Nephron progenitor cell (in vitro differentiated cells): Measurements from ENCODE around the gene BCL6B.
A peak's percentile ranks its signal among the peaks of the same experiment; 100 is the strongest.
"Not testable (repeated sequence)": the region's sequence is repeated elsewhere in the genome, so short reads cannot be mapped to it uniquely, and the experiment has no call there.

ENCODE experiments used
- DNase-seq: peaks from one replicate; pipeline ENCODE4 v3.0.0; 2021
- H3K27ac Mint-ChIP-seq: 2 replicates; pipeline ENCODE4 v1.8.0; 2021; ENCODE audit warnings: mild to moderate bottlenecking, moderate library complexity, mixed read lengths
- H3K27me3 Mint-ChIP-seq: 2 replicates; pipeline ENCODE4 v1.8.0; 2021; ENCODE audit warnings: mild to moderate bottlenecking, low read depth, mixed read lengths; ENCODE audit not compliant: poor library complexity
- H3K36me3 Mint-ChIP-seq: 2 replicates; pipeline ENCODE4 v1.8.0; 2021; ENCODE audit warnings: low read depth, mixed read lengths
- H3K4me1 Mint-ChIP-seq: 2 replicates; pipeline ENCODE4 v1.8.0; 2021; ENCODE audit warnings: mixed read lengths
- H3K4me3 Mint-ChIP-seq: 2 replicates; pipeline ENCODE4 v1.8.0; 2021; ENCODE audit warnings: mild to moderate bottlenecking, moderate library complexity, mixed read lengths
- H3K9me3 Mint-ChIP-seq: 2 replicates; pipeline ENCODE4 v1.8.0; 2021; ENCODE audit warnings: mild to moderate bottlenecking, moderate library complexity, mixed read lengths
- TF ChIP-seq, protein P1 (sequence below): fragments of 200-600 bp; sonication (generic); IDR thresholded peaks from 2 replicates; pipeline ENCODE4 v1.5.0; 2021; ENCODE audit warnings: antibody characterized with exemption

The BCL6B gene, protein sequence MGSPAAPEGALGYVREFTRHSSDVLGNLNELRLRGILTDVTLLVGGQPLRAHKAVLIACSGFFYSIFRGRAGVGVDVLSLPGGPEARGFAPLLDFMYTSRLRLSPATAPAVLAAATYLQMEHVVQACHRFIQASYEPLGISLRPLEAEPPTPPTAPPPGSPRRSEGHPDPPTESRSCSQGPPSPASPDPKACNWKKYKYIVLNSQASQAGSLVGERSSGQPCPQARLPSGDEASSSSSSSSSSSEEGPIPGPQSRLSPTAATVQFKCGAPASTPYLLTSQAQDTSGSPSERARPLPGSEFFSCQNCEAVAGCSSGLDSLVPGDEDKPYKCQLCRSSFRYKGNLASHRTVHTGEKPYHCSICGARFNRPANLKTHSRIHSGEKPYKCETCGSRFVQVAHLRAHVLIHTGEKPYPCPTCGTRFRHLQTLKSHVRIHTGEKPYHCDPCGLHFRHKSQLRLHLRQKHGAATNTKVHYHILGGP

DNA sequence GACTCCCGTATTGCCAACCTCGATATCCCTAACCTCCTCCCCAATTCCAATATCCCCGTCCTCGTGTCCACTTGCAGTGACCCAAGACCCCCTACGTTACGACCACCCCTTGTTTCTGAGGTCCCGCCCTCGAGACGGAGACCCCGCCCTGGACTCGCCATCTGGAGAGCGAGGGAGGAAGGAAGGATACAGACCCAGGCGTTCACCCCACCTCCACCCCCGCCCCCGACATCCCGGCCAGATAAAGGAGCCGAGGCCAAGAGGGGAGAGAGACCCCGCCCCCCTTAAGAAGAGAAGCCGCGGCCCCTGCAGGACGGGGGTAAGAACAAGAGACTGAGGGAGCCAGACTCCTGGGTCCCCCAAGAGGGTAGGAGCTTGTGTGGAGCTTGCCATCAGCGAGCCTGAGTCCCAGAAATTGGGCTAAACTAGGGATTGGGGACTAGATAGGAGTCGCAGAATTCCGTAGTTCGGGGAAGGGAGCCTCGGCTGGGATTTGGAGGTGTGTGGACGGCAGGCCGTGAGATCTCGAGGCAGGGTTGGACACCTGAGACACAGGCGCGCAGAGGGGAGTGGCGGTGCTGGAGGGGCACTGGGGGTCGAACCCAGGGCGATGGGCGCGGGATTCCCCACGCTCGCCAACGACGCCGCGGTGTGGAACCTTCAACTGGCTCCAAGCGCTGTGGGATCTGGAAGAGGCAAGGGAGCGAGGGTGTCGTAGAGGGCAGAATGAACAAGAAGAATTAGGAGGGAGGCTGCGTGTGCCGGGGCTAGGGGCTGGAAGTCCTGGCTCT lies at the start of gene BCL6B:
TSS of gene BCL6B (plus strand) at position 270 of the 791 bp plus-strand sequence. CDS start 622 bp downstream, outside the sequence.
- DNase-seq: no peak
- no peak within 1 kb of the TSS for H3K27ac Mint-ChIP-seq

DNA sequence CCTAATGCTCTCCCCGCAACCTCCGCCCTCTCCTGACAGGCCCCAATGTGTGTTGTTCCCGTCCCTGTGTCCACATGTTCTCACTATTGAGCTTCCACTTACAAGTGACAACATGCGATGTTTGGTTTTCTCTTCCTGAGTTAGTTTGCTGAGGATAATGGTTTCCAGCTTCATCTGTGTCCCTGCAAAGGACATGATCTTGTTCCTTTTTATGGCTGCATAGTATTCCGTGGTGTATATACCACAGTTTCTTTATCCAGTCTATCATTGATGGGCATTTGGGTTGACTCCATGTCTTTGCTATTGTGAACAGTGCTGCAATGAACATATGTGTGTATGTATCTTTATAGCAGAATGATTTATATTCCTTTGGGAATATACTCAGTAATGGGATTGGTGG lies 43.4 kb upstream of the BCL6B start:
- not testable (repeated sequence) for H3K36me3 Mint-ChIP-seq, H3K4me3 Mint-ChIP-seq, H3K27ac Mint-ChIP-seq, H3K4me1 Mint-ChIP-seq, DNase-seq
- Mint-ChIP-seq H3K27me3 (peaks cover 25% of the 10 kb centered on the region), H3K9me3 (peaks cover 20% of the 10 kb centered on the region)

More for the DNA sequence above, at the start of gene BCL6B:
- H3K9me3 Mint-ChIP-seq: no peaks in the 10 kb centered on the region
- TF ChIP-seq, protein P1, sequence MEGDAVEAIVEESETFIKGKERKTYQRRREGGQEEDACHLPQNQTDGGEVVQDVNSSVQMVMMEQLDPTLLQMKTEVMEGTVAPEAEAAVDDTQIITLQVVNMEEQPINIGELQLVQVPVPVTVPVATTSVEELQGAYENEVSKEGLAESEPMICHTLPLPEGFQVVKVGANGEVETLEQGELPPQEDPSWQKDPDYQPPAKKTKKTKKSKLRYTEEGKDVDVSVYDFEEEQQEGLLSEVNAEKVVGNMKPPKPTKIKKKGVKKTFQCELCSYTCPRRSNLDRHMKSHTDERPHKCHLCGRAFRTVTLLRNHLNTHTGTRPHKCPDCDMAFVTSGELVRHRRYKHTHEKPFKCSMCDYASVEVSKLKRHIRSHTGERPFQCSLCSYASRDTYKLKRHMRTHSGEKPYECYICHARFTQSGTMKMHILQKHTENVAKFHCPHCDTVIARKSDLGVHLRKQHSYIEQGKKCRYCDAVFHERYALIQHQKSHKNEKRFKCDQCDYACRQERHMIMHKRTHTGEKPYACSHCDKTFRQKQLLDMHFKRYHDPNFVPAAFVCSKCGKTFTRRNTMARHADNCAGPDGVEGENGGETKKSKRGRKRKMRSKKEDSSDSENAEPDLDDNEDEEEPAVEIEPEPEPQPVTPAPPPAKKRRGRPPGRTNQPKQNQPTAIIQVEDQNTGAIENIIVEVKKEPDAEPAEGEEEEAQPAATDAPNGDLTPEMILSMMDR: no peak
- peak within 1 kb of the TSS; percentile 74 for H3K4me3 Mint-ChIP-seq
- H3K27me3 Mint-ChIP-seq: peaks cover 41% of the 10 kb centered on the region
- H3K4me1 Mint-ChIP-seq: peaks cover 50% of the 10 kb centered on the region
- no peaks in the 10 kb centered on the region for H3K36me3 Mint-ChIP-seq

DNA sequence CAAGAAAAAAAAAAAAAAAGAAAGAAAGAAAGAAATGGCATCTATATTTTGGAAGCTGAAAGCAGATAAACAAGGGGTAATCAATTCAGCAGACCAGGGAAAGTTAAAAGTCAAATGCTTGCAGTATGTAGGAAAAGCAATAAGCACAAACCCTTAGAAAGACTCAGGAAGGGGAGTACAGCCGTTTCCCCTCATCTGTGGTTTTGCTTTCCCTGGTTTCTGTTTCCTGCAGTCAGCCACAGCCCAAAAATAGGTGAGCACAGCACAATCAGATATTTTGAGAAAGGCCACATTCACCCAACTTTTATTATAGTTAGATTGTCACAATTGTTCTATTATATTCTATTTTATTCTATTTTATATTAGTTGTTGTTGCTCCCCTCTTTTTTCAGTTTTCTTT lies 41.4 kb upstream of the BCL6B start:
- DNase-seq: no peak
- TF ChIP-seq, protein P1: no peak
- H3K27me3 Mint-ChIP-seq: peaks cover 36% of the 10 kb centered on the region

DNA sequence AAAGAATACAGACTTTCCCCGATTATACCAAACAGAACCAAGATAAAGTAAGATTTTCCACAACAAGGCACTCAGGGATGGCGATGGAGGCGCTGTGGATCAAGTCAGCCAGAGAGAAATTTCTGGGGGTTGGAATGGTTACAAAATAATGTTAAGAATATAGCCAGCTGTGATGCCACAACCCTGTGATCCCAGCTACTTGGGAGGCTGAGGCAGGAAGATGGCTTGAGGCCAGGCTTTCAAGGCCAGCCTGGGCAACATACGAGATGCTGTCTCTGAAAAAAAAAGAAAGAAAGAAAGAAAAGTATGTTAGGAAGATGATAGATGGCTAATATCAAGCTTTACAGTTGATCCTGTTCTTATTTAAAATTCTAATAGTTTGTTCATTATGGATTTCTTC lies 37.6 kb upstream of the BCL6B start:
- TF ChIP-seq, protein P1: no peak
- H3K4me1 Mint-ChIP-seq: no peaks in the 10 kb centered on the region
- H3K9me3 Mint-ChIP-seq: peaks cover 6% of the 10 kb centered on the region
- H3K36me3 Mint-ChIP-seq: peaks cover 4% of the 10 kb centered on the region
- no peak overlapping the region for H3K27ac Mint-ChIP-seq
- no peak for DNase-seq
- H3K27me3 Mint-ChIP-seq: peaks cover 34% of the 10 kb centered on the region
- no peak overlapping the region for H3K4me3 Mint-ChIP-seq

More for the DNA sequence above, 41.4 kb upstream of the BCL6B start:
- H3K4me1 Mint-ChIP-seq: no peaks in the 10 kb centered on the region
- H3K4me3 Mint-ChIP-seq: no peak overlapping the region
- no peak overlapping the region for H3K27ac Mint-ChIP-seq
- peaks cover 20% of the 10 kb centered on the region for H3K9me3 Mint-ChIP-seq
- no peaks in the 10 kb centered on the region for H3K36me3 Mint-ChIP-seq

DNA sequence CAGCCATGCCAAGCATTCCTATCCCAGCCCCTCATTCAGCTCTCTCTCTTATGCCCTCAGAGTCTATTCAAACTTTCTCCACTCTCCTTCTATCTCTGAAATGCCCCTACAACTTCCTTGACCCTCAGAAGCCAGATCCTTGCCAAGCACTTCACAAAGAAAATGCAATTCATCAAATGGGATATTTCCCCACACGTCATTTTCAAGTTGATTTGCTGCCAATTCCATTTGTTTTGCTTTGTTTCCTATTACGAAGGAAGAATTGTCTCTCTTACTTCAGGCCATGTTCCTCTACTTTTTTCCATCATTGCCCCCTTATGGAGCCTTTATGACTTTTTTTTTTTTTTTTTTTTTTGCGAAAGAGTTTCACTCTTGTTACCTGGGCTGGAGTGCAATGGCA lies 36.2 kb upstream of the BCL6B start:
- H3K36me3 Mint-ChIP-seq: peaks cover 4% of the 10 kb centered on the region
- H3K9me3 Mint-ChIP-seq: no peaks in the 10 kb centered on the region
- peaks cover 30% of the 10 kb centered on the region for H3K27me3 Mint-ChIP-seq
- no peaks in the 10 kb centered on the region for H3K4me1 Mint-ChIP-seq
- DNase-seq: no peak
- H3K27ac Mint-ChIP-seq: no peak overlapping the region
- no peak overlapping the region for H3K4me3 Mint-ChIP-seq
- TF ChIP-seq, protein P1: no peak

DNA sequence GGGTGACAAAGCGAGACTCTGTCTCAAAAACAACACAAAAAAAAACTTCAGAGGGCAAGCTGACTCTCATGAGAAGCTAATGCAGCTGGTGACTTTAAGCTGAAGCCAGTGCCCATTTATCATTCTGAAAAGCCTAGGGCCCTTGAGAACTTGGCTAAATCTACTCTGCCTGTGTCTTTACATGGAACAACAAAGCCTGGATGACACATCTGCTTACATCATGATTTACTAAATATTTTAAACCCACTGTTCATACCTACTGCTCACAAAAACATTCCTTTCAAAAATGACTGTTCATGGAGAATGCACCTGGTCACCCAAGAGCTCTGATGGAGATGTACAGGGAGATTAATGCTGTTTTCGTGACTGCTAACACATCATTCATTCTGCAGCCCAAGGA lies 33.1 kb upstream of the BCL6B start:
- no peak for DNase-seq
- H3K4me1 Mint-ChIP-seq: peaks cover 8% of the 10 kb centered on the region
- peaks cover 20% of the 10 kb centered on the region for H3K27me3 Mint-ChIP-seq
- no peak overlapping the region for H3K27ac Mint-ChIP-seq
- TF ChIP-seq, protein P1: no peak
- H3K36me3 Mint-ChIP-seq: peaks cover 7% of the 10 kb centered on the region
- H3K4me3 Mint-ChIP-seq: no peak overlapping the region
- H3K9me3 Mint-ChIP-seq: no peaks in the 10 kb centered on the region

DNA sequence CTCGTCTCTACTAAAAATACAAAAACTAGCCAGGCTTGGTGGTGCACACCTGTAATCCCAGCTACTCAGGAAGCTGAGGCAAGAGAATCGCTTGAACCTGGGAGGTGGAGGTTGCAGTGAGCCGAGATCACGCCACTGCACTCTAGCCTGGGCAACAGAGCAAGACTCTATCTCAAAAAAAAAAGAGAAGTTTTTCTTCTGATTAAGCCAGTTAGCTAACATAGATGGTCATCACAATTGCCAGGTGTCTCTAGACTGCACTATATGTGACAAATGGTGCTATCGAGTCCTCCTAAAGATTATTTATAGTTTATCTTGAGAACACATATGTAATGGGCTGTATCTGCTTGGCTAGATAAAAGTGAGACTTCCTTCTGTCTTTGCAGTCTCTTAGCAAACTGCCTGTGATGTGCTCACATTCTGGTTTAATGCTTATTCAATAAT lies 29.2 kb upstream of the BCL6B start:
- H3K27me3 Mint-ChIP-seq: peaks cover 20% of the 10 kb centered on the region
- not testable (repeated sequence) for H3K27ac Mint-ChIP-seq, H3K9me3 Mint-ChIP-seq, H3K4me3 Mint-ChIP-seq, DNase-seq
- peaks cover 12% of the 10 kb centered on the region for H3K4me1 Mint-ChIP-seq
- H3K36me3 Mint-ChIP-seq: peaks cover 25% of the 10 kb centered on the region
